ENCODE data around the gene SH3RF3.

- TF ChIP-seq, protein P1, sequence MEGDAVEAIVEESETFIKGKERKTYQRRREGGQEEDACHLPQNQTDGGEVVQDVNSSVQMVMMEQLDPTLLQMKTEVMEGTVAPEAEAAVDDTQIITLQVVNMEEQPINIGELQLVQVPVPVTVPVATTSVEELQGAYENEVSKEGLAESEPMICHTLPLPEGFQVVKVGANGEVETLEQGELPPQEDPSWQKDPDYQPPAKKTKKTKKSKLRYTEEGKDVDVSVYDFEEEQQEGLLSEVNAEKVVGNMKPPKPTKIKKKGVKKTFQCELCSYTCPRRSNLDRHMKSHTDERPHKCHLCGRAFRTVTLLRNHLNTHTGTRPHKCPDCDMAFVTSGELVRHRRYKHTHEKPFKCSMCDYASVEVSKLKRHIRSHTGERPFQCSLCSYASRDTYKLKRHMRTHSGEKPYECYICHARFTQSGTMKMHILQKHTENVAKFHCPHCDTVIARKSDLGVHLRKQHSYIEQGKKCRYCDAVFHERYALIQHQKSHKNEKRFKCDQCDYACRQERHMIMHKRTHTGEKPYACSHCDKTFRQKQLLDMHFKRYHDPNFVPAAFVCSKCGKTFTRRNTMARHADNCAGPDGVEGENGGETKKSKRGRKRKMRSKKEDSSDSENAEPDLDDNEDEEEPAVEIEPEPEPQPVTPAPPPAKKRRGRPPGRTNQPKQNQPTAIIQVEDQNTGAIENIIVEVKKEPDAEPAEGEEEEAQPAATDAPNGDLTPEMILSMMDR (optimal IDR thresholded peaks at IDR 0.05 in 1 of 3, IDR thresholded peaks at IDR 0.05 in 1 of 3, conservative IDR thresholded peaks at IDR 0.05 in 1 of 3; ENCODE audit: extremely low read depth in 1 of 3, insufficient read depth in 2 of 3, low read length in 3 of 3): no peak
- no peak for TF ChIP-seq EZH2 (IDR thresholded peaks at IDR 0.05; ENCODE audit: low read length)
Measured at GRCh38 chr2:109479804-109480203, 350.8 kb downstream of the SH3RF3 start.

Data from keratinocyte (primary cell).